Limb (tissue), 2 donors: Measurements from ENCODE around the gene U2AF1L4.
A peak's percentile ranks its signal among the peaks of the same experiment; 100 is the strongest.

Experiments
- DNase-seq, 2 donors: peaks; one replicate each; pipeline ENCODE4 v3.0.0-alpha.2; 2016; ENCODE audit errors: extremely low spot score in 2 of 2

The U2AF1L4 gene

DNA sequence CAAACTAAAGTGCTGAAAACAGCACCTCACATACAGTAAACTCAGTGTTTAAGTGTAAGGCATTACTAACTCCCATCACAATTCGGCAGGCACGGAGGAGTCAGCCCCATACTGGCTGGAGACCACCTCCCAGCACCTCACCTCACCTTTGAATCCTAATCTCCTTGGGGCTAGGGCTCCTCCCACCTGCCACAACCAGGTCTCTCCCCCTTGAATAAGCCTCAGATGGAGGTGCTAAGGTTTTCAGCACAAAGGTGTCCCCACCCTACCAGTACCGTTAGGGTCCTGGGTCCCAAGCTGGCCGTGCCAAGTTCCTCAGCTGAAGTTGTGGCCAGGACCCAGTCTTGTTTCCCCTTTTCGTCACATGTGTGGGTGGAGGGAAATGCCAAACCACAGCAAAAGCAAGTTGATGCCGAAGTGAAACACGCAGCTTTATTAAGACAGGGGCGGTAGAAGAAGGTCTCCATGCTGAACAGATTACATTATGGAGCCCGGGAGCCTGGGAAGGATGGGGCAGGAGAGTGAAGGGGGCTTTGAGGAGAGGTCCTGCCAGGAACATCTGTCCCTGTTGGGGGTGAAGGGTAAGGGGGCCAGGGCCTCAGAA is 3.0 kb downstream of the U2AF1L4 start, which contains the start of gene IGFLR1:
IGFLR1 (minus strand) TSS at position 332 of the 604 bp plus-strand sequence. CDS start 1,272 bp downstream, outside the sequence.
- no peak for DNase-seq

DNA sequence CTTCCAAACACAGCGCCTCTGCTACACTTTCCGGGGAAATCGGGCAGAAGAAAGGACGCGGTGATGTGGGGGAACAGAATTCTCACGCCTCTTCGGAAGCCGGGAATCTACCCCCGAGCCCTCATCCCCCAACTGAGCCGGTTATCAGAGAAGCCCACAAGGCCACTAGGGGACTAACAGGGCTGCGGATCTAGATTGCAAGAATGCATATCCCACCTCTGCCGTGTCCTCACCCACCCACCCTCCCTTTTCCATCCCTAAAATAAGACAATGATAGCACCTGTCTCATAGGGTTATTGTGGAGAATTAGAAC is 4.1 kb downstream of the U2AF1L4 start:
- DNase-seq = no peak

GRCh38 chr19:35740423-35741202 is 4.6 kb downstream of the U2AF1L4 start:
- peak; percentile 97 to 98 for DNase-seq

DNA sequence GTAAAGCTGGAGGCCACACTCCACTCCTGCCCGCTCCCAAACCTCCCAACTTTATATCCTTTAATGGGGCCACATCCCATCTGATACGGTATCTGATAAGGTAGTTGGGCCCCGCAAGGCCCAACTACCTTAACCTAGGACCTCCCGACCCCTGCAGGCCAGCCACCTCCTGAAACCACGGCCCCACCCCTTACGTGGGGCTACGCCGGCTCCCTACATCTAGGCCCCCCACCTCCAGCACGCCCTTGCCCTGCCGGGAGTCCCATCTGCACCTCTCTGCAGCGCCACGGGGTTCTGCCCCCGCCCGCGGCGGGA is 5.2 kb downstream of the U2AF1L4 start:
- DNase-seq = no peak

DNA sequence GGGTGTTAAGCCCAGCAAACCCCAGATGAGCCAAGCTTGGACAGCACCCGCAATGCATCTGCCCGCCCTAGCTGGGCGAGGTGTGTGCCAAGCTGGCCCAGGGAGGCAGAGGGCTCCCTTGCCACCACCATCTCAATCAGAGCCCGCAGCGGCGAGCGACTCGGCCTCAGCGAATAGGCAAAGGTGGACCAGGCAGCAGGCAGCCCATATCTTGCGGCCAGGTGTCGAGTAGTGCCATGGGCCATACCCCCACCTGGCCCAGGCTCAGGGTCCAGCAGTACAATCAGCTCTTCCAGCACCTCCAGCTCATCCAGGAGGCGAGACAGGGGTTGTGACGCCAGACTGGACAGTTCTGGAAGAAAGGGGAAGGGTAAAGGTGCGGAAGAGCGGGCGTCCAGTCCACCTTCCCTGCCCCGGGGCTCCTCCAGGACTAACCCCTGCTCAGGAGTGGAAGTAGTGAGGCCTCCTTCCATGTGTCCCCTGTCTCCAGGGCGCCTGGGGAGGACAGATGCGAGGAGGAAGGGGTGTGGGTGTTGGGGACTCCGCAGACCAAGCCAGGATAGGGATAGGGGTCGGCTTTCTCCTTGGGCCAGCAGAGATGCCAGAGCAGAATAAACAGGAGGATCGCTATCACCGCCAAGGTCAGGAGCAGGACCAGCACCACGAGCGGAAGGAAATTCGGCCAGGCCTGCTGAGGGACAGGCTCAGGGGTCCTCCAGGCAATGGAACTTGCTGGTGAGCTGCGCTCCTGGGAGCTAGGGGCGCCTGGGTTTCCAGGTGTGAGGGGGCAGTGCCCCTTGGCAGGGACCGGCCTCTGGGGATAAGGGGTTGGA is 5.7 kb downstream of the U2AF1L4 start:
- no peak for DNase-seq

GRCh38 chr19:35738887-35739229 is 6.4 kb downstream of the U2AF1L4 start:
- no peak for DNase-seq

DNA sequence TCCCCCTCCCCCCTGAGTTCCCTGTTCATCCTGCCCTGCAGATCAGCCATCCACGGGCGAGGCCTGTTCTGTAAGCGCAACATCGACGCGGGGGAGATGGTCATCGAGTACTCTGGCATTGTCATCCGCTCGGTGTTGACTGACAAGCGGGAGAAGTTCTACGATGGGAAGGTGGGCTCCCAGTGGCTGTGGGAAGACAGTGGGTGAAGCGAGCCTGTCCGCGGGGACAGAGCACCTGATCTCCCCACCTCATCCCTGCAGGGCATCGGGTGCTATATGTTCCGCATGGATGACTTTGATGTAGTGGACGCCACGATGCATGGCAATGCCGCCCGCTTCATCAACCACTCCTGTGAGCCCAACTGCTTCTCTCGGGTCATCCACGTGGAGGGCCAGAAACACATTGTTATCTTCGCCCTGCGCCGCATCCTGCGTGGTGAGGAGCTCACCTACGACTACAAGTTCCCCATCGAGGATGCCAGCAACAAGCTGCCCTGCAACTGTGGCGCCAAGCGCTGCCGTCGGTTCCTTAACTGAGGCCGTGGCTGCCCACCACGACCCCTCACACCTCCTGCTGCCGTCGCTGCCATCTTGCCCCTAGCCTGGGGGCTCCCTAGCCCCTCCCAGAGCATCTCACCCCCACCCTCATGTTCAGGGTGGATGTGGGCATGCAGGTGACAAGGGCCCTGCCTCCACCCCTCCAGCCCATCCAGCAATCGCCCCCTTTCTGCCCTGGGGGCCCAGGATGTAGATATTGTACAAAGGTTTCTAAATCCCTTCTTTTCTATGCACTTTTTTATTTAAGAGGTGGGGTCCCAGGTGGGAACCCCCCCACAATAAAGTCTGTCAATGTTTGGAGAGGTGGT is 7.0 kb downstream of the U2AF1L4 start:
- DNase-seq = no peak

GRCh38 chr19:35736913-35737886 is 8.0 kb downstream of the U2AF1L4 start:
- DNase-seq = no peak

DNA sequence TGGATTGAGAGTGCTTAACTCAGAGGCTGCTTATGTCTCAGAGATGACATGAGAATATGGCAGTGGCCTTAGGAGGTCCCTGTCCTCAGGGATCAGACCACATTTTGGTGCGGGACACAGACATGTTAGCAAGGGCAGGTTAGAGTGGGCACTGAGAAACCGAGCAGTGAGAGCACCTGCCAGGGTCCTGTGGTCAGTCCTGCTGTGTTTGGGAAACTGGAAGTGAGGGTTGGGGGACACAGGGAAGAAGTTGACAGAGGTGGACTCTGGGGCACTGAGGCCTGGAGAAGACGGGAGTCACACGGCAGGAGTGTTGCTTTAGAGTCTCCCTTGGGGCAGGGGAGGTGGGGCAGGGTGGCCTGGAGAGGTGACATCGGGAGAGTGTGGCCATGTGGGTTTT is 10.3 kb downstream of the U2AF1L4 start:
- DNase-seq = no peak

- no peak for DNase-seq
Measured at GRCh38 chr19:35734273-35734672, 10.9 kb downstream of the U2AF1L4 start.

DNA sequence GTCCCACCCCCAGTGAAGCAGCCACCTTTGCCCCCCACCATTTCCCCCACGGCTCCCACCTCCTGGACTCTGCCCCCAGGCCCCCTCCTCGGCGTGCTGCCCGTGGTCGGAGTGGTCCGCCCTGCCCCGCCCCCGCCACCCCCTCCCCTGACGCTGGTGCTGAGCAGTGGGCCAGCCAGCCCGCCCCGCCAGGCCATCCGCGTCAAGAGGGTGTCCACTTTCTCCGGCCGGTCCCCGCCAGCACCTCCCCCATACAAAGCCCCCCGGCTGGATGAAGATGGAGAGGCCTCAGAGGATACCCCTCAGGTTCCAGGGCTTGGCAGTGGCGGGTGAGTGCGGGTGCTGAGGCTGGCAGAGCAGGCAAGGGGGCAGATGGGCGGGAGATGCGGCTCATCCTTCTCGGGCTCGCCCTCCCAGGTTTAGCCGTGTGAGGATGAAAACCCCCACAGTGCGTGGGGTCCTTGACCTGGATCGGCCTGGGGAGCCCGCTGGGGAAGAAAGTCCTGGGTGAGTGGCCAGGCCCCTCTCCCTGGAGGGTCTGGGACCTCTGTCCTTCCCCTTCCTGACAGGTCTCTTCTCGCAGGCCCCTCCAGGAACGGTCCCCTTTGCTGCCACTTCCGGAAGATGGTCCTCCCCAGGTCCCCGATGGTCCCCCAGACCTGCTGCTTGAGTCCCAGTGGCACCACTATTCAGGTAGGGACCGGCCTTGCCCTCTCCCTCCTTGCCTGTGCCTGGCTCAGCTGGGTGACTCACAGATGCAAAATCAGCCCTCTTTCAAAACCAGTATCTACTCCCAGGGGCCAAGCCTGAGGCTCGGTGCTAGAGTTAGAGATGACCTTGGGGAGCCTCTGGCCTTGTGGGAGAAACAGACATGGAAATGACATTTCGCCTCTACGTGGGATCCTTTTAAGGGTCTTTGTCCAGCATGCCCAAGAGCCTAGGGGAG is 11.8 kb downstream of the U2AF1L4 start:
- no peak for DNase-seq

- no peak for DNase-seq
Measured at GRCh38 chr19:35732540-35733179, 12.6 kb downstream of the U2AF1L4 start.

DNA sequence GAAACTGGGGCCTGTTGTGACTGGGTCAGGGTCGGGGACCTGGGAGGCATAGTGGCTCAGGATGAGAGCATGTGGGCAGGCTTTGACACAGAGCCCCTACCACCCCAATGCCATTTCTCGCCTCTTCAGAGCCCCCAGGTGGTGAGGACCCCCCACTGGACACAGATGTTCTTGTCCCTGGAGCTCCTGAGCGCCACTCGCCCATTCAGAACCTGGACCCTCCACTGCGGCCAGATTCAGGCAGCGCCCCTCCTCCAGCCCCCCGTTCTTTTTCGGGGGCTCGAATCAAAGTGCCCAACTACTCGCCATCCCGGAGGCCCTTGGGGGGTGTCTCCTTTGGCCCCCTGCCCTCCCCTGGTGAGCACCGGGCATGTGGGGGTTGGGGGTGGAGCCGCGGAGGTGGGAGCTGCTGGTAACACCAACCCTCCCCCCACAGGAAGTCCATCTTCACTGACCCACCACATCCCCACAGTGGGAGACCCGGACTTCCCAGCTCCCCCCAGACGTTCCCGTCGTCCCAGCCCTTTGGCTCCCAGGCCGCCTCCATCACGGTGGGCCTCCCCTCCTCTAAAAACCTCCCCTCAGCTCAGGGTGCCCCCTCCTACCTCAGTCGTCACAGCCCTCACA is 13.3 kb downstream of the U2AF1L4 start:
- no peak for DNase-seq

DNA sequence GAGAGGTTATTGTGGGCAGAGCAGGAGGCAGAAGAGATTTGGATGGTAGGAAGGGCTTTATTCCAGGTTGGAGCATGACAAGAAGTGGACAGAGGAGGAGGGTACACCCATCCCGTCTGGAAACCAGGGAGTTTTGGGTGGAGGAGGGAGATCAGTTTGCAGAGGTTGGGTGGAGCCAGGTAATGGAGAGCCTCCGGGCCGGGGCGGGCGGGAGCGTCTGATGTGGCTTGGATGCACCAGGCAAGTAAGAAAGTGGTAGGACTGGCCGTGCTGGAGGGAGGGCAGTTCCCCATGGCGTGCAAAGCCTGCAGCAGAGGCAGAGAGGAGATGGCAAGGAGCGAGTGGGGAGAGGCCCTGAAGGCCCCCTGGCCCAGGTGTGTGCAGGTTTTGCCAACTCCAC is 13.9 kb downstream of the U2AF1L4 start:
- DNase-seq = no peak

DNA sequence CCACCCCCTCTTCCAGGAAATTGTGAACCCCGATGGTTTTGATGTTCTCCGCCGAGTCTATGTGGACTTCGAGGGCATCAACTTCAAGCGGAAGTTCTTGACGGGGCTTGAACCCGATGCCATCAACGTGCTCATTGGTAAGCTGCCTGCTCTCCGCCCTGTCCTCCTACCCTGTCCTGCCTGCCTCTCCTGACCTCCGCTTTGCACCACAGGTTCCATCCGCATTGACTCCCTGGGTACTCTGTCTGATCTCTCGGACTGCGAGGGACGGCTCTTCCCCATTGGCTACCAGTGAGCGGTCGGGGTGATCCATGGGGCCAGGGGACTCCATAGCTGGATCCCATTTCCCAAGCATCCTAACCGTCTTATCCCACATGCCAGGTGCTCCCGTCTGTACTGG is 14.9 kb downstream of the U2AF1L4 start:
- no peak for DNase-seq

- DNase-seq = no peak
Measured at GRCh38 chr19:35729763-35730162, 15.5 kb downstream of the U2AF1L4 start.

- DNase-seq = no peak
Measured at GRCh38 chr19:35729021-35729420, 16.2 kb downstream of the U2AF1L4 start.

GRCh38 chr19:35727956-35728706 is 17.1 kb downstream of the U2AF1L4 start:
- DNase-seq = no peak
